Measurements from ENCODE around the gene SMTNL2. TPM values are rescaled to one million over a fixed set of nuclear protein-coding genes. Genes with fewer than 3 reads are reported as not detected.

The SMTNL2 gene
- total RNA-seq, 1 experiment from 2014 or later: not detected

GRCh38 chr17:4540224-4540651, 44.1 kb upstream of the SMTNL2 start:
- CTCF ChIA-PET: no interaction called here
- H3K27ac ChIP-seq (ENCODE audit: low read depth, low read length, poor library complexity, severe bottlenecking): no peak overlapping the region
- peaks cover 5% of the 10 kb centered on the region for H3K4me1 ChIP-seq (ENCODE audit: insufficient read depth, low read length, poor library complexity, severe bottlenecking)
- peaks cover 63% of the 10 kb centered on the region for H3K36me3 ChIP-seq (ENCODE audit: insufficient read depth, low read length, poor library complexity, severe bottlenecking)
- intact Hi-C loops (cut with micrococcal nuclease; ENCODE audit: unreplicated experiment): no loop called here
- no peaks in the 10 kb centered on the region for H3K27me3 ChIP-seq (replicated peaks; ENCODE audit: insufficient read depth, low read depth, low read length, poor library complexity)
- TF ChIP-seq CTCF (conservative IDR thresholded peaks at IDR 0.05; ENCODE audit: low read depth, low read length) (no peak), EZH2 (IDR thresholded peaks at IDR 0.05; ENCODE audit: borderline replicate concordance, low read depth, low read length, poor library complexity, severe bottlenecking) (no peak)
- no TSS peak for BruUV-seq (replicated peaks)
- POLR2A ChIA-PET (ENCODE audit: low non-redundant PET): no interaction called here
- no peak for DNase-seq (ENCODE audit: low spot score)
- no peak overlapping the region for H3K4me3 ChIP-seq (ENCODE audit: low read depth, low read length, poor library complexity, severe bottlenecking)
- no peaks in the 10 kb centered on the region for H3K9me3 ChIP-seq (ENCODE audit: low read depth, low read length, poor library complexity, severe bottlenecking)

GRCh38 chr17:4540687-4541327, 43.5 kb upstream of the SMTNL2 start:
- peaks cover 69% of the 10 kb centered on the region for H3K36me3 ChIP-seq (ENCODE audit: insufficient read depth, low read length, poor library complexity, severe bottlenecking)
- no peak for TF ChIP-seq EZH2 (IDR thresholded peaks at IDR 0.05; ENCODE audit: borderline replicate concordance, low read depth, low read length, poor library complexity, severe bottlenecking)
- no peak for TF ChIP-seq CTCF (conservative IDR thresholded peaks at IDR 0.05; ENCODE audit: low read depth, low read length)
- BruUV-seq (replicated peaks): no TSS peak
- intact Hi-C loops (cut with micrococcal nuclease; ENCODE audit: unreplicated experiment): no loop called here
- peaks cover 5% of the 10 kb centered on the region for H3K4me1 ChIP-seq (ENCODE audit: insufficient read depth, low read length, poor library complexity, severe bottlenecking)
- POLR2A ChIA-PET (ENCODE audit: low non-redundant PET): no interaction called here
- CTCF ChIA-PET: no interaction called here
- no peaks in the 10 kb centered on the region for H3K9me3 ChIP-seq (ENCODE audit: low read depth, low read length, poor library complexity, severe bottlenecking)
- H3K27me3 ChIP-seq (replicated peaks; ENCODE audit: insufficient read depth, low read depth, low read length, poor library complexity): no peaks in the 10 kb centered on the region
- H3K27ac ChIP-seq (ENCODE audit: low read depth, low read length, poor library complexity, severe bottlenecking): no peak overlapping the region
- H3K4me3 ChIP-seq (ENCODE audit: low read depth, low read length, poor library complexity, severe bottlenecking): no peak overlapping the region
- no peak for DNase-seq (ENCODE audit: low spot score)

GRCh38 chr17:4541328-4542002, 42.9 kb upstream of the SMTNL2 start:
- ChIA-PET POLR2A (ENCODE audit: low non-redundant PET) (no interaction called here), CTCF (no interaction called here)
- DNase-seq (ENCODE audit: low spot score): no peak
- H3K9me3 ChIP-seq (ENCODE audit: low read depth, low read length, poor library complexity, severe bottlenecking): no peaks in the 10 kb centered on the region
- BruUV-seq (replicated peaks): no TSS peak
- TF ChIP-seq EZH2 (IDR thresholded peaks at IDR 0.05; ENCODE audit: borderline replicate concordance, low read depth, low read length, poor library complexity, severe bottlenecking): no peak
- no peak for TF ChIP-seq CTCF (conservative IDR thresholded peaks at IDR 0.05; ENCODE audit: low read depth, low read length)
- no peaks in the 10 kb centered on the region for H3K27me3 ChIP-seq (replicated peaks; ENCODE audit: insufficient read depth, low read depth, low read length, poor library complexity)
- no peak overlapping the region for H3K4me3 ChIP-seq (ENCODE audit: low read depth, low read length, poor library complexity, severe bottlenecking)
- peaks cover 5% of the 10 kb centered on the region for H3K4me1 ChIP-seq (ENCODE audit: insufficient read depth, low read length, poor library complexity, severe bottlenecking)
- intact Hi-C loops (cut with micrococcal nuclease; ENCODE audit: unreplicated experiment): no loop called here
- H3K27ac ChIP-seq (ENCODE audit: low read depth, low read length, poor library complexity, severe bottlenecking): no peak overlapping the region
- peaks cover 69% of the 10 kb centered on the region for H3K36me3 ChIP-seq (ENCODE audit: insufficient read depth, low read length, poor library complexity, severe bottlenecking)
